K562 (cell line): ENCODE measurements around the gene RALGPS1. TPM values are rescaled to one million over a fixed set of nuclear protein-coding genes. Genes with fewer than 3 reads are reported as not detected.

ENCODE experiments used
- ASH1L ChIP-seq: fragments of 450-650 bp; IDR thresholded peaks from 2 replicates; pipeline ENCODE4 v1.6.1; 2018; ENCODE audit warnings: borderline replicate concordance, mild to moderate bottlenecking, low read depth; ENCODE audit not compliant: partially characterized antibody
- CTBP1 ChIP-seq: fragments of 450-650 bp; IDR thresholded peaks from 2 replicates; pipeline ENCODE4 v1.6.1; 2016; ENCODE audit warnings: borderline replicate concordance
- CXXC5 ChIP-seq: fragments of 250-450 bp; sonication (Bioruptor Pico); IDR thresholded peaks from 2 replicates; pipeline ENCODE4 v1.8.0; 2022; ENCODE audit warnings: inconsistent platforms, mild to moderate bottlenecking, moderate library complexity
- E4F1 ChIP-seq: fragments of 250-450 bp; sonication (Bioruptor Pico); IDR thresholded peaks from 2 replicates; pipeline ENCODE4 v1.5.0; 2021; ENCODE audit warnings: mild to moderate bottlenecking, borderline replicate concordance
- ESRRA ChIP-seq: fragments of 450-650 bp; IDR thresholded peaks from 2 replicates; pipeline ENCODE4 v1.6.1; 2014; ENCODE audit warnings: low read depth, mild to moderate bottlenecking, moderate library complexity, borderline replicate concordance
- GTF2B ChIP-seq: IDR thresholded peaks from 2 replicates; pipeline ENCODE4 v1.6.1; 2011; ENCODE audit not compliant: insufficient read length; ENCODE audit errors: extremely low read depth
- ILF3 ChIP-seq: fragments of 450-650 bp; IDR thresholded peaks from 2 replicates; pipeline ENCODE4 v1.6.1; 2018; ENCODE audit warnings: antibody characterized with exemption, mild to moderate bottlenecking, moderate library complexity, borderline replicate concordance
- MEIS2 ChIP-seq: fragments of 450-650 bp; IDR thresholded peaks from 2 replicates; pipeline ENCODE4 v1.6.1; 2014; ENCODE audit warnings: mild to moderate bottlenecking; ENCODE audit not compliant: partially characterized antibody
- NBN ChIP-seq: fragments of 450-650 bp; IDR thresholded peaks from 2 replicates; pipeline ENCODE4 v1.6.1; 2016; ENCODE audit warnings: low read depth, mild to moderate bottlenecking
- PBX2 ChIP-seq, 2 experiments: IDR thresholded peaks in 1 of 2; conservative IDR thresholded peaks in 1 of 2; 2 replicates each; pipeline ENCODE4 v1.6.1; 2016; ENCODE audit warnings: low read depth in 2 of 2, mild to moderate bottlenecking in 1 of 2, missing compliant biosample characterization in 1 of 2, missing genetic modification characterization in 1 of 2, moderate library complexity in 1 of 2
- POLR2A ChIP-seq: fragments of 450-650 bp; conservative IDR thresholded peaks from 2 replicates; pipeline ENCODE4 v1.6.1; 2016
- RCOR1 ChIP-seq, 2 experiments: IDR thresholded peaks; 2 replicates each; pipeline ENCODE4 v1.6.1; 2012; ENCODE audit warnings: low read depth in 2 of 2, low read length in 2 of 2, borderline replicate concordance in 1 of 2, improper control_type of control experiment in 1 of 2
- TRIM24 ChIP-seq, 2 experiments: fragments of 450-650 bp; IDR thresholded peaks; 2 replicates each; pipeline ENCODE4 v1.6.1; 2016
- TSHZ1 ChIP-seq: fragments of 250-450 bp; sonication (Bioruptor Pico); IDR thresholded peaks from 2 replicates; pipeline ENCODE4 v1.4.0; 2020; ENCODE audit warnings: mild to moderate bottlenecking, moderate library complexity
- ZBTB9 ChIP-seq: fragments of 450-650 bp; formaldehyde crosslinking; IDR thresholded peaks from 2 replicates; pipeline ENCODE4 v1.4.0; 2020; ENCODE audit warnings: mild to moderate bottlenecking, moderate library complexity
- ZNF253 ChIP-seq: fragments of 250-450 bp; sonication (Bioruptor Pico); conservative IDR thresholded peaks from 2 replicates; pipeline ENCODE4 v1.6.1; 2021; ENCODE audit warnings: mild to moderate bottlenecking
- polyA plus RNA-seq, 8 experiments: library from polyadenylated mRNA; depleted of rRNA in 4 of 8; stranded (reverse) in 5 of 8; unstranded in 3 of 8; fragments of >200 nt; fragmentation: Nextera tagmentation in 2 of 8; fragmentation: Illumina TruSeq in 1 of 8; extraction: Ambion mirVana in 2 of 8; extraction: Trizol in 1 of 8; gene quantifications; 2 replicates each; pipeline versions ENCODE4 v1.2.1 to v1.2.3, GENCODE V29; 2011 to 2014; ENCODE audit warnings: inconsistent platforms in 1 of 8, missing spikeins in 1 of 8
- total RNA-seq, 7 experiments: library from RNA; depleted of rRNA in 6 of 7; stranded (reverse); fragments of >200 nt in 6 of 7; fragmentation: Illumina TruSeq in 2 of 7; extraction: Trizol in 2 of 7; gene quantifications; 2 replicates each; pipeline versions ENCODE4 v1.2.1 to v1.2.3, GENCODE V29; 2011 to 2021; ENCODE audit warnings: low replicate concordance in 1 of 7

Gene RALGPS1
- total and polyA plus RNA-seq, 9 of the 15 experiments (the other 6 are each of a cell fraction or from before 2014, with no cell fraction given), result 0.04 to 2.6 (median 1.5) TPM

- no peak for TF ChIP-seq GTF2B
- peak; percentile 42 for TF ChIP-seq MEIS2
- TF ChIP-seq ILF3, result no peak
- no peak for TF ChIP-seq TSHZ1 (CRISPR knock-in tag)
- no peak for TF ChIP-seq ZBTB9
- peak; percentile 79 for TF ChIP-seq CXXC5
- TF ChIP-seq RCOR1 (IDR thresholded peaks at IDR 0.05; ENCODE audit: borderline replicate concordance in 1 of 2, low read depth in 2 of 2, low read length in 2 of 2), result peak in 1 of 2 experiments; percentile 49; a peak in 1 of 4 replicates
- no peak for TF ChIP-seq ZNF253
- no peak for TF ChIP-seq E4F1 (CRISPR knock-in tag)
- no peak for TF ChIP-seq POLR2A
- TF ChIP-seq CTBP1, result peak; percentile 95
- peak; percentile 65 for TF ChIP-seq ASH1L
- peak; percentile 86 for TF ChIP-seq ESRRA
- peak; percentile 78 for TF ChIP-seq PBX2 (CRISPR knock-in tag; IDR thresholded peaks at IDR 0.05; ENCODE audit: low read depth)
- TF ChIP-seq PBX2 (tag; conservative IDR thresholded peaks at IDR 0.05; ENCODE audit: low read depth), result peak; percentile 76
- TF ChIP-seq NBN, result no peak
- no peak for TF ChIP-seq TRIM24 (IDR thresholded peaks at IDR 0.05)
Observed at GRCh38 chr9:126914458-126915280, at the start of gene RALGPS1 (continued).
